ENCODE data around the gene DOCK11. TPM values are rescaled to one million over a fixed set of nuclear protein-coding genes. Genes with fewer than 3 reads are reported as not detected.
A peak's percentile ranks its signal among the peaks of the same experiment; 100 is the strongest.
"Not testable (repeated sequence)": the region's sequence is repeated elsewhere in the genome, so short reads cannot be mapped to it uniquely, and the experiment has no call there.

DOCK11 gene
- total RNA-seq, 4 donors from 2014 or later, result 13.1 to 33.1 (median 25.4) TPM

DNA sequence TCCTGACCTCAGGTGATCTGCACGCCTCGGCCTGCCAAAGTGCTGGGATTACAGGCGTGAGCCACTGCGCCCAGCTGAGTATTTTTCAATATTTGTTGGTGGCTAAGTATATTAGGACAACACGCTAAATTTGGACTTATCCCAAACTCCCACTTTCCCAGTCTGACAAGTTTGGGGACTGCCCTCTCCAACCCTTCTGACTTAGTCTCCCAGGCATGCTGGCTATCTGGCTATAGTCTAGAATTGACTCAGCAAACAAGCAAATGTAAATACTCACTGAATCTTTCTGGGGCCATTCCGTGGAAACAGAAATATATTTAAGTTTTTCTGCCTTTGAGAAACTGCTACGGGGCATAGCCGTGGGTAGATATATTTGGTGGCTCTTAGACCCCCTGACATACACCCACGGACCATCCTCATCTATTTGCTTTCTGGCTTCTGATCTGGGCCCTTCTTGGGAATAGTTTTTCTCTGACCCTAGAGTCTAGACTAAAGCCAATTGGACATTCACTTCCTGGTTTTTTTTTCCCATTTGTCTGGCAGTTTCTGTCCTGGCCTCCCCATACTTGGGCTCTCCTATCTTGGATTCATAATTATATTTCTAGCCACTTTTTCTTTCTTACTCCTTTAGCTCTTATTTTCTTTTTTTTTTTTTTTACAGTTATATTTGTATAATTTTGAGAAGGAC is 11.3 kb upstream of the DOCK11 start:
- no peak for DNase-seq
- H3K9me3 ChIP-seq, result no peaks in the 10 kb centered on the region
- H3K36me3 ChIP-seq, result no peaks in the 10 kb centered on the region
- intact Hi-C loops (cut with DNase I; ENCODE audit: low total_unique reads), result no loop called here
- H3K4me3 ChIP-seq, result no peak overlapping the region
- H3K27me3 ChIP-seq, result no peaks in the 10 kb centered on the region
- no peak for TF ChIP-seq POLR2A (IDR thresholded peaks at IDR 0.05)
- no peaks in the 10 kb centered on the region for H3K4me1 ChIP-seq
- H3K27ac ChIP-seq, result no peak overlapping the region

GRCh38 chrX:118486693-118487092 is 8.9 kb upstream of the DOCK11 start:
- H3K4me3 ChIP-seq; H3K27me3 ChIP-seq; intact Hi-C loops (cut with DNase I; ENCODE audit: low total_unique reads); H3K4me1 ChIP-seq; H3K9me3 ChIP-seq; H3K36me3 ChIP-seq; DNase-seq; H3K27ac ChIP-seq: not testable (repeated sequence)

DNA sequence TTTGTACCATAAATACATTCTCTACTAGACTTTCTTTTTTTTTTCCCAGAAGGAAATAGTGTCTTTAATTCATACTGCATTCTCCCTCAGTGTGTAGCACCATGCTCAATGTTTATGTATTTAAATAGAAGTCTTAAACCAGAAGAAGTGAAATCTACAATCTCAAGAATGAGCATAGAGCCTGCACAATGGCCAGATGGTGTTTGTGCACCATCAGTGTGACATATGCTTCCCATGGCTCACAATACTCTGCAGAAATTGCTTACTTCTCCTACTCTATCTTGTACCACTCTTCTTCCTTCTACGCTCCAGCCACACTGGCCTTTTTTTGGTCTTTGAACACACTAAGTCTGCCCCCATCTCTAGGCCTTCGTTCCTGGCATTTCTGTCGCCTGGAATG is 2.6 kb upstream of the DOCK11 start:
- Histone ChIP-seq H3K36me3 (no peaks in the 10 kb centered on the region), H3K27me3 (no peaks in the 10 kb centered on the region), H3K4me1 (no peaks in the 10 kb centered on the region), H3K4me3 (no peak overlapping the region), H3K9me3 (no peaks in the 10 kb centered on the region), H3K27ac (no peak overlapping the region)
- no peak for DNase-seq
- intact Hi-C loops (cut with DNase I; ENCODE audit: low total_unique reads), result no loop called here
- TF ChIP-seq, protein P1, sequence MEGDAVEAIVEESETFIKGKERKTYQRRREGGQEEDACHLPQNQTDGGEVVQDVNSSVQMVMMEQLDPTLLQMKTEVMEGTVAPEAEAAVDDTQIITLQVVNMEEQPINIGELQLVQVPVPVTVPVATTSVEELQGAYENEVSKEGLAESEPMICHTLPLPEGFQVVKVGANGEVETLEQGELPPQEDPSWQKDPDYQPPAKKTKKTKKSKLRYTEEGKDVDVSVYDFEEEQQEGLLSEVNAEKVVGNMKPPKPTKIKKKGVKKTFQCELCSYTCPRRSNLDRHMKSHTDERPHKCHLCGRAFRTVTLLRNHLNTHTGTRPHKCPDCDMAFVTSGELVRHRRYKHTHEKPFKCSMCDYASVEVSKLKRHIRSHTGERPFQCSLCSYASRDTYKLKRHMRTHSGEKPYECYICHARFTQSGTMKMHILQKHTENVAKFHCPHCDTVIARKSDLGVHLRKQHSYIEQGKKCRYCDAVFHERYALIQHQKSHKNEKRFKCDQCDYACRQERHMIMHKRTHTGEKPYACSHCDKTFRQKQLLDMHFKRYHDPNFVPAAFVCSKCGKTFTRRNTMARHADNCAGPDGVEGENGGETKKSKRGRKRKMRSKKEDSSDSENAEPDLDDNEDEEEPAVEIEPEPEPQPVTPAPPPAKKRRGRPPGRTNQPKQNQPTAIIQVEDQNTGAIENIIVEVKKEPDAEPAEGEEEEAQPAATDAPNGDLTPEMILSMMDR (IDR thresholded peaks at IDR 0.05), result no peak
- no peak for TF ChIP-seq POLR2A (IDR thresholded peaks at IDR 0.05)

- Histone ChIP-seq H3K36me3 (no peaks in the 10 kb centered on the region), H3K4me3 (no peak overlapping the region), H3K9me3 (no peaks in the 10 kb centered on the region), H3K4me1 (no peaks in the 10 kb centered on the region), H3K27me3 (no peaks in the 10 kb centered on the region), H3K27ac (peak overlapping the region in 1 of 2 donors; percentile 79)
- DNase-seq, result no peak
- intact Hi-C loops (cut with DNase I; ENCODE audit: low total_unique reads), result no loop called here
- TF ChIP-seq POLR2A (IDR thresholded peaks at IDR 0.05), result no peak
- TF ChIP-seq, protein P1 (IDR thresholded peaks at IDR 0.05), result no peak
Observed at GRCh38 chrX:118493653-118494297, 1.8 kb upstream of the DOCK11 start.

DNA sequence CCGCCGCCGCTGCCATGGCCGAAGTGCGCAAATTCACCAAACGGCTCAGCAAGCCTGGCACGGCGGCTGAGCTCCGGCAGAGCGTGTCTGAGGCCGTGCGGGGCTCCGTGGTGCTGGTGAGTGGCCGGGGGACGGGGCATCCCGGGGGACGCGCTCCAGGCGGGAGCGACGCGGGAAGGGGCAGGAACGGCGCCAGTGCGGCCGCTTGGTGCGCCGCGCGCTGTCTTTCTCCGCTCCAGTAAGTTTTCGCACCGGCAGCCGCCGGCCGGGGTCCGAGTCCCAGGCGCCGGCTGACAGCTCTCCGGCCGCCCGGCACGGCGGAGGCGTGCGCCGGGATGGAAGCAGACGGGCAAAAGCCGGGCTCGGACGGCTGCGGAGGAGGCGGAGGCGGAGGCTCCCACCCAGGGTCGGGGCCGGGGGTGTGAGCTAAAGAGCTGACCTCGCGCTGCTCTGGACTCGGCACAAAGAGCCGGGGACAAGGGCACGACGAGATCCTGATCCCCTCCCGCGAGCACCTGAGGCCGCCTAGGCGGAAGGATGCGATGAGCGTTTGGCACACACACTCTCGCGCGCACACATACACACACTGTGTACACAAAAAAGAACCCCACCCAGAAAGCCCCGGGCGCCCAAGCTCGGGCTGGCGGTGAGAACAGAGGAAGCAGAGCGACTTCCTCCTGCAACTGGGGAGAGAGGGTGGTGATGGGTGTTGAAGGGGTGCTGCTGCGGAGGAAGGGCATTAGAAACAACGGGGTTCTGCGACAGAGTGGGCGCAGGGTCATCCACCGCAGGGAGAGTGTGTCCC is 545 bp downstream of the DOCK11 start:
- peak; percentile 29 to 34 for DNase-seq
- Histone ChIP-seq H3K36me3 (no peaks in the 10 kb centered on the region), H3K27ac (peak overlapping the region; percentile 79 to 87), H3K9me3 (no peaks in the 10 kb centered on the region), H3K27me3 (no peaks in the 10 kb centered on the region), H3K4me1 (no peaks in the 10 kb centered on the region), H3K4me3 (peak overlapping the region; percentile 42 to 75)
- TF ChIP-seq, protein P1 (IDR thresholded peaks at IDR 0.05), result no peak
- no peak for TF ChIP-seq POLR2A (IDR thresholded peaks at IDR 0.05)
- intact Hi-C loops (cut with DNase I; ENCODE audit: low total_unique reads), result no loop called here

- no peak for DNase-seq
- Histone ChIP-seq H3K9me3 (no peaks in the 10 kb centered on the region), H3K4me3 (peak overlapping the region; percentile 42 to 75), H3K27me3 (no peaks in the 10 kb centered on the region), H3K4me1 (no peaks in the 10 kb centered on the region), H3K36me3 (no peaks in the 10 kb centered on the region), H3K27ac (peak overlapping the region; percentile 79 to 87)
- intact Hi-C loops (cut with DNase I; ENCODE audit: low total_unique reads), result no loop called here
- TF ChIP-seq, protein P1 (IDR thresholded peaks at IDR 0.05), result no peak
- TF ChIP-seq POLR2A (IDR thresholded peaks at IDR 0.05), result no peak
Observed at GRCh38 chrX:118496763-118497079, 1.1 kb downstream of the DOCK11 start.

Data from uterus (tissue), 4 donors.